ENCODE measurements around the gene VEZF1. TPM values are rescaled to one million over a fixed set of nuclear protein-coding genes. Genes with fewer than 3 reads are reported as not detected.

Gene VEZF1
- 10 to 100 TPM; 56.1 to 61.8 TPM for total RNA-seq
- long read RNA-seq, donor 1, transcript VEZF1-202 (6 exons, 2,321 nt), result major isoform, 8 of 13 reads
- long read RNA-seq, donor 1, partial matches to known transcripts, result 1 of 13 reads
- long read RNA-seq, donor 1, other reads (novel, unspliced or antisense), result 4 of 13 reads
- long read RNA-seq, donor 2, transcript VEZF1-202 (6 exons, 2,321 nt), result major isoform, 24 of 35 reads
- long read RNA-seq, donor 2, partial matches to known transcripts, result 2 of 35 reads
- long read RNA-seq, donor 2, other reads (novel, unspliced or antisense), result 9 of 35 reads

- peak; percentile 94 for DNase-seq (ENCODE audit: low spot score)
Observed at GRCh38 chr17:57987581-57988300, at the start of gene VEZF1. VEZF1 (minus strand) TSS chr17:57988254; CDS start chr17:57988111, 143 bp downstream.

GRCh38 chr17:58032691-58033415 lies 44.8 kb upstream of the VEZF1 start:
- intact Hi-C loops (cut with DNase I), result no loop called here

More at GRCh38 chr17:57987581-57988300, at the start of gene VEZF1:
- intact Hi-C loops (cut with DNase I), result loop anchor here in 1 of 2 donors (5.0 kb wide), 1 partner anchor 35 kb away; no protein-coding TSS in a partner anchor

GRCh38 chr17:58028578-58028977 lies 40.5 kb upstream of the VEZF1 start:
- intact Hi-C loops (cut with DNase I), result no loop called here
- no peak for DNase-seq (ENCODE audit: low spot score)

More at GRCh38 chr17:58032691-58033415, 44.8 kb upstream of the VEZF1 start:
- DNase-seq (ENCODE audit: low spot score), result no peak

GRCh38 chr17:58020401-58020800 lies 32.3 kb upstream of the VEZF1 start:
- intact Hi-C loops (cut with DNase I), result no loop called here
- no peak for DNase-seq (ENCODE audit: low spot score)

- DNase-seq (ENCODE audit: low spot score), result no peak
- intact Hi-C loops (cut with DNase I), result loop anchor here in 1 of 2 donors (10.0 kb wide), 1 partner anchor 95 kb away; no protein-coding TSS in a partner anchor
Observed at GRCh38 chr17:58019521-58019920, 31.5 kb upstream of the VEZF1 start.

GRCh38 chr17:58019039-58019438 lies 31.0 kb upstream of the VEZF1 start:
- intact Hi-C loops (cut with DNase I), result loop anchor here in 1 of 2 donors (10.0 kb wide), 1 partner anchor 96 kb away; no protein-coding TSS in a partner anchor
- DNase-seq (ENCODE audit: low spot score), result no peak

- DNase-seq (ENCODE audit: low spot score), result no peak
Observed at GRCh38 chr17:58010067-58010799, 22.2 kb upstream of the VEZF1 start.

GRCh38 chr17:58007781-58008706 lies 20.0 kb upstream of the VEZF1 start:
- intact Hi-C loops (cut with DNase I), result no loop called here
- no peak for DNase-seq (ENCODE audit: low spot score)

More at GRCh38 chr17:58010067-58010799, 22.2 kb upstream of the VEZF1 start:
- intact Hi-C loops (cut with DNase I), result loop anchor here in 1 of 2 donors (10.0 kb wide), 1 partner anchor 105 kb away; no protein-coding TSS in a partner anchor

- peak; percentile 99 for DNase-seq (ENCODE audit: low spot score)
- intact Hi-C loops (cut with DNase I), result no loop called here
Observed at GRCh38 chr17:58006924-58007780, 19.1 kb upstream of the VEZF1 start, which contains the start of gene SRSF1. SRSF1 (minus strand) TSS chr17:58007246; CDS start chr17:58007137, 109 bp downstream.

- intact Hi-C loops (cut with DNase I), result no loop called here
- peak; percentile 94 for DNase-seq (ENCODE audit: low spot score)
Observed at GRCh38 chr17:58006560-58006923, 18.5 kb upstream of the VEZF1 start.

GRCh38 chr17:58005728-58006559 lies 17.9 kb upstream of the VEZF1 start:
- no peak for DNase-seq (ENCODE audit: low spot score)
- intact Hi-C loops (cut with DNase I), result no loop called here

GRCh38 chr17:58005031-58005727 lies 17.1 kb upstream of the VEZF1 start:
- intact Hi-C loops (cut with DNase I), result no loop called here
- DNase-seq (ENCODE audit: low spot score), result no peak

GRCh38 chr17:58004060-58004459 lies 16.0 kb upstream of the VEZF1 start:
- DNase-seq (ENCODE audit: low spot score), result no peak
- intact Hi-C loops (cut with DNase I), result no loop called here

GRCh38 chr17:58002973-58003372 lies 14.9 kb upstream of the VEZF1 start:
- DNase-seq (ENCODE audit: low spot score), result no peak
- intact Hi-C loops (cut with DNase I), result no loop called here

- no peak for DNase-seq (ENCODE audit: low spot score)
- intact Hi-C loops (cut with DNase I), result no loop called here
Observed at GRCh38 chr17:58002154-58002948, 14.3 kb upstream of the VEZF1 start.

Data from posterior vena cava (tissue), 2 donors.